ENCODE measurements around the gene SH3PXD2A. TPM values are rescaled to one million over a fixed set of nuclear protein-coding genes. Genes with fewer than 3 reads are reported as not detected.

SH3PXD2A gene
- total and polyA plus RNA-seq, 2 of the 4 experiments (the other 2 are of a cell fraction) = 6.3 to 23.0 TPM

DNA sequence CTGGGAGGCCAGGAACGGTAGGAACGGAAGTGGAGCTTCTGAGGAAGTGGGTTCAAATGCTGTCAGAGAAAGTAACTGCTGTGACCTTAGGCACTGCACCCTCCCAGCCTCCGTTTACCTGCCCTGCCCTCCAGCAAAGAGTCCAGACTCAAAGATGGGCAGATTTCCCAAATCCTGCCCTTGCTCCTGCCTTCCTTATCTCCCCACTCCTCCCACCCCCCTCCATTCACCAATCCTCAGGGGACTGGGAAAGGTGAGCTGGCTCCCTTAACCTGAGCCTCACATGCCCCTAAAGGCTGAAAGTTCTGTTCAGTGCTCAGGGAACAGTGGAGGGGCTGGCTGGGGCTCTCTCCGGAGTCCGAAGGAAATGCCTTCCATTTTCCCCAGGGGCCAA is 161.6 kb downstream of the SH3PXD2A start:
- H3K27me3 ChIP-seq (ENCODE audit: control insufficient read depth, insufficient read depth, low read length) = no peaks in the 10 kb centered on the region; the same call in 1 of the 2 replicates
- in situ Hi-C loops (cut with MboI; ENCODE audit: low sequenced_read_pairs) = no loop called here
- no peak overlapping the region for H4K91ac ChIP-seq (ENCODE audit: insufficient read depth, low read depth, low read length)
- H3K9me3 ChIP-seq (ENCODE audit: control insufficient read depth, insufficient read depth, low read length) = no peaks in the 10 kb centered on the region
- H4K5ac ChIP-seq (ENCODE audit: low read depth, low read length) = no peak overlapping the region
- DNase-seq (no peak), ATAC-seq (ENCODE audit: low read depth) (no peak)
- no peak overlapping the region for H2BK5ac ChIP-seq (ENCODE audit: low read depth, low read length, poor library complexity, severe bottlenecking)
- H2AK5ac ChIP-seq (ENCODE audit: low read depth, low read length) = peak overlapping the region; percentile 79
- H3K79me1 ChIP-seq (ENCODE audit: low read depth in 1 of 2, low read length in 2 of 2) = peaks cover 7 to 20% of the 10 kb centered on the region in 2 experiments; a peak in 2 of 4 replicates
- dilution Hi-C loops (cut with HindIII; ENCODE audit: low sequenced_read_pairs, unreplicated experiment) = no loop called here
- H4K20me1 ChIP-seq (ENCODE audit: insufficient read depth, low read length) = no peaks in the 10 kb centered on the region
- no peak overlapping the region for H3K4me2 ChIP-seq (ENCODE audit: low read depth, low read length)
- WGBS, 2 experiments (ENCODE audit: extremely low coverage in 2 of 2, insufficient read length in 1 of 2) = 50% methylated on average over 2 of the region's 5 CpGs; no CpG with 5 or more reads in 1 of the 2 experiments
- ChIA-PET POLR2A (ENCODE audit: unreplicated experiment) (no interaction called here), CTCF (no interaction called here)
- H3K4me1 ChIP-seq (ENCODE audit: control insufficient read depth, insufficient read depth, low read length) = peaks cover 23% of the 10 kb centered on the region
- intact Hi-C loops (cut with micrococcal nuclease) = no loop called here
- H2BK20ac ChIP-seq (ENCODE audit: low read depth, low read length) = no peak overlapping the region
- H3K9me1 ChIP-seq (ENCODE audit: insufficient read depth, low read length) = peaks cover 16% of the 10 kb centered on the region
- H2AK9ac ChIP-seq (replicated peaks; ENCODE audit: low read depth, low read length, poor library complexity) = peak overlapping the region; percentile 35
- H3K18ac ChIP-seq (ENCODE audit: low read depth, low read length) = no peak overlapping the region
- no peak overlapping the region; the same call in 1 of the 2 replicates for H2BK120ac ChIP-seq (ENCODE audit: low read depth, low read length)
- no peak overlapping the region for H4K8ac ChIP-seq (ENCODE audit: low read depth in 2 of 2, low read length in 2 of 2)
- H3K56ac ChIP-seq (ENCODE audit: extremely low read depth, insufficient read depth, low read length) = no peak overlapping the region
- H3K4me3 ChIP-seq (ENCODE audit: insufficient read depth, low read depth, low read length) = no peak overlapping the region
- H3K14ac ChIP-seq (replicated peaks; ENCODE audit: low read depth, low read length) = no peak overlapping the region
- H2AFZ ChIP-seq (replicated peaks; ENCODE audit: low read length, poor library complexity) = peak overlapping the region; percentile 82
- no peak overlapping the region for H3K27ac ChIP-seq (ENCODE audit: insufficient read depth, low read length)
- peak overlapping the region; percentile 33; the same call in 1 of the 2 replicates for H3K4ac ChIP-seq (ENCODE audit: low read depth, low read length)
- no peak overlapping the region for H2BK15ac ChIP-seq (ENCODE audit: low read depth, low read length)
- no TSS peak for BruUV-seq (replicated peaks)
- H3K9ac ChIP-seq (ENCODE audit: low read depth, low read length) = no peak overlapping the region
- TF ChIP-seq FOS (IDR thresholded peaks at IDR 0.05; ENCODE audit: low read depth, low read length) (no peak), RAD21 (IDR thresholded peaks at IDR 0.05; ENCODE audit: low read length) (no peak), MAFK (IDR thresholded peaks at IDR 0.05; ENCODE audit: low read depth, low read length) (no peak)
- H3K23ac ChIP-seq (ENCODE audit: low read depth, low read length) = peak overlapping the region; percentile 37; the same call in 1 of the 2 replicates
- no peaks in the 10 kb centered on the region for H3K36me3 ChIP-seq (ENCODE audit: control insufficient read depth, insufficient read depth, low read length)
